ENCODE results near the gene MYH11. TPM values are rescaled to one million over a fixed set of nuclear protein-coding genes. Genes with fewer than 3 reads are reported as not detected.

The MYH11 gene
- total and polyA plus RNA-seq, 10 of the 15 experiments (the other 5 are each of a cell fraction or from before 2014, with no cell fraction given): 0.01 to 1.9 (median 0.13) TPM; not detected in 1

DNA sequence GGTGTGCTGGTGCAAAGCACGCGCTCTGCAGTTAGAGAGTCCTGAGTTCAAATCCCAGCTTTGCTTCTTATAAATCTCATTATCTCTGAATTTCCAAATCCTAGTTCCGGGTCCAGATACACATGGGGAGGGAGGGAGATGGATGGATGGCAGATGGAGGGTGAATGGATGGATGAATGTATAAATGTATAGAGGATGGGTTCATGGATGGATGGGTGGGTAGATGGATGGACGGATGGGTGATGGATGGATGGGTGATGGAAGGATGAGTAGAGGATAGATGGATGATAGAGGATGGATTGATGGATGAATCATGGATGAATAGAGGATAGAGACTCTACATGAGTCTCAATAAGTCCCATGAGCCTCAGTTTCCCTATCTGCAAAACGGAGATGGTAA, 89.9 kb downstream of the MYH11 start (continued):
- no peak for TF ChIP-seq PRDM15 (CRISPR knock-in tag; IDR thresholded peaks at IDR 0.05)
- no peak for TF ChIP-seq TBL1XR1 (IDR thresholded peaks at IDR 0.05; ENCODE audit: low read depth, low read length)
- TF ChIP-seq HDAC2 (IDR thresholded peaks at IDR 0.05): no peak
- no peak for TF ChIP-seq IKZF1 (conservative IDR thresholded peaks at IDR 0.05)
- no peak for TF ChIP-seq PAX8 (IDR thresholded peaks at IDR 0.05)
- no peak for TF ChIP-seq RB1 (IDR thresholded peaks at IDR 0.05; ENCODE audit: borderline replicate concordance)

- Histone ChIP-seq H3K4me3 (no peak overlapping the region), H3K4me1 (ENCODE audit: control insufficient read depth, insufficient read depth, low read length) (no peaks in the 10 kb centered on the region; the same call in 1 of the 2 replicates), H3K4me2 (ENCODE audit: control insufficient read depth, insufficient read depth) (no peak overlapping the region), H3K79me2 (ENCODE audit: control insufficient read depth, insufficient read depth, low read length) (no peaks in the 10 kb centered on the region), H2AFZ (ENCODE audit: control insufficient read depth, low read depth, low read length) (no peak overlapping the region), H3K27me3 (replicated peaks in 1 of 2; ENCODE audit: control insufficient read depth in 2 of 2, insufficient read depth in 2 of 2, low read length in 1 of 2) (no peaks in the 10 kb centered on the region), H3K9ac (ENCODE audit: control insufficient read depth, insufficient read depth, low read length) (no peak overlapping the region), H4K20me1 (ENCODE audit: control insufficient read depth, insufficient read depth) (no peaks in the 10 kb centered on the region), H3K36me3 (ENCODE audit: control insufficient read depth in 2 of 2, insufficient read depth in 2 of 2, low read length in 1 of 2) (no peaks in the 10 kb centered on the region), H3K9me3 (replicated peaks; ENCODE audit: control insufficient read depth, insufficient read depth, low read length) (no peaks in the 10 kb centered on the region), H3K27ac (ENCODE audit: control insufficient read depth, insufficient read depth) (no peak overlapping the region)
- FAIRE-seq (peak; percentile 38), DNase-seq (ENCODE audit: low read depth, low spot score) (peak; percentile 74), ATAC-seq (peak; percentile 99)
- CTCF ChIA-PET: interaction anchor here (0.6 to 2.8 kb wide), 17 partner anchors 9 to 421 kb away, joined by 3 to 19 read pairs (median 4); no protein-coding TSS in a partner anchor
- SMC1A ChIA-PET (ENCODE audit: uncharacterized antibody, unreplicated experiment): interaction anchor here (0.9 to 2.2 kb wide), 7 partner anchors 10 to 361 kb away, joined by 3 to 14 read pairs (median 5); no protein-coding TSS in a partner anchor
- RAD21 ChIA-PET (ENCODE audit: unreplicated experiment): interaction anchor here (0.6 to 1.9 kb wide), 7 partner anchors 9 to 1455 kb away, joined by 3 to 19 read pairs (median 5); no protein-coding TSS in a partner anchor
- 0% methylated on average over 3 of the region's 3 CpGs for WGBS (ENCODE audit: insufficient coverage, insufficient replicate concordance, low lambda C conversion rate, missing lambda C conversion rate)
- no TSS peak for BruUV-seq (replicated peaks)
- in situ Hi-C loops (cut with MboI): no loop called here
- intact Hi-C loops (cut with micrococcal nuclease; ENCODE audit: unreplicated experiment): loop anchor here (1.0 to 10.0 kb wide), 4 partner anchors 56 to 429 kb away; no protein-coding TSS in a partner anchor
- POLR2A ChIA-PET: interaction anchor here (0.7 kb wide), 1 partner anchor 102 kb away, joined by 4 read pairs; no protein-coding TSS in a partner anchor
- peak; percentile 74 for TF ChIP-seq REST (IDR thresholded peaks at IDR 0.05; ENCODE audit: low read depth, low read length)
- peak; percentile 96 for TF ChIP-seq NR2F1 (conservative IDR thresholded peaks at IDR 0.05)
- peak; percentile 87 for TF ChIP-seq SMC3 (IDR thresholded peaks at IDR 0.05; ENCODE audit: borderline replicate concordance, low read length)
- TF ChIP-seq SUPT20H (IDR thresholded peaks at IDR 0.05; ENCODE audit: borderline replicate concordance, control insufficient read depth, low read depth, low read length): no peak
- TF ChIP-seq PKNOX1 (IDR thresholded peaks at IDR 0.05): peak; percentile 86
- no peak for TF ChIP-seq GABPA (IDR thresholded peaks at IDR 0.05; ENCODE audit: low read depth)
- TF ChIP-seq HCFC1 (IDR thresholded peaks at IDR 0.05; ENCODE audit: low read length): no peak
Measured at GRCh38 chr16:15765880-15766279, 90.9 kb downstream of the MYH11 start.
